Stimulated activated CD8-positive, alpha-beta memory T cell treated with anti-CD3 and anti-CD28 coated beads, Interleukin-15, amount 100 ng/mL, for 24 hours (primary cell): ENCODE measurements around the gene ESRRA.

Experiments
- DNase-seq: peaks from one replicate; pipeline ENCODE4 v3.0.0-alpha.2; 2020; ENCODE audit warnings: low read depth

ESRRA gene

DNA sequence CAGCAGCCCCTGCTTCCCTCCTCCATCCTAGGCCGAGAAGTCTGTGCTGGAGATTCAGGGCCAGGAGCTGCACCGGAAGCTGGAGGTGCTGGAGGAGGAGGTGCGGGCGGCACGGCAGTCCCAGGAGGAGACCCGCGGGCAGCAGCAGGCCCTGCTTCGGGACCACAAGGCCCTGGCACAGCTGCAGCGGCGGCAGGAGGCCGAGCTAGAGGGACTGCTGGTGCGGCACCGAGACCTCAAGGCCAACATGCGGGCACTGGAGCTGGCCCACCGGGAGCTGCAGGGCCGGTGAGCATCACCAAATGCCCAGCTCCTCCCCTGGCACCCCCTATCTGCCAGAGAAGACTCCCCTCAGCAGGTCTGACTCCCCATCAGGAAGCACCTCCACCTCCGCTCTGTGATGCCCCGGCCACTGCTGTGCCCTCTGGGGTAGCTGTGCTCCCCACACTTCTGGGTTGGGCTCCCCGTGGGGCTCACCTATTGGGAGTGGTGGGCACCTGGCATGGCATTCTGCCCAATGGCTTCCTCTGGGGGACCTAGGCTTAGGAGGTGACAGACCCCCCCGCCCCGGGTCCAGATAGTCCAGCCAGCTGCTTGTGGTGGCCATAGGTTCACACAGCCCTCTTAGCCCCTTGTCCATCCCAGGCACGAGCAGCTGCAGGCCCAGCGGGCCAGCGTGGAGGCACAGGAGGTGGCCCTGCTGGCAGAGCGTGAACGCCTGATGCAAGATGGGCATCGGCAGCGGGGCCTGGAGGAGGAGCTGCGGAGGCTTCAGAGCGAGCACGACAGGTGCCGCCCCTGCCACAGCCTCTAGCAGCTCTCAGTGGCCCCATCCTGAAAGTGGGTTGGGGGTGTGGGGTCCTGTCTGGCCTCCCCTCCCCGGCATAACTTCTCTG, 47.0 kb downstream of the ESRRA start:
- DNase-seq = no peak

DNA sequence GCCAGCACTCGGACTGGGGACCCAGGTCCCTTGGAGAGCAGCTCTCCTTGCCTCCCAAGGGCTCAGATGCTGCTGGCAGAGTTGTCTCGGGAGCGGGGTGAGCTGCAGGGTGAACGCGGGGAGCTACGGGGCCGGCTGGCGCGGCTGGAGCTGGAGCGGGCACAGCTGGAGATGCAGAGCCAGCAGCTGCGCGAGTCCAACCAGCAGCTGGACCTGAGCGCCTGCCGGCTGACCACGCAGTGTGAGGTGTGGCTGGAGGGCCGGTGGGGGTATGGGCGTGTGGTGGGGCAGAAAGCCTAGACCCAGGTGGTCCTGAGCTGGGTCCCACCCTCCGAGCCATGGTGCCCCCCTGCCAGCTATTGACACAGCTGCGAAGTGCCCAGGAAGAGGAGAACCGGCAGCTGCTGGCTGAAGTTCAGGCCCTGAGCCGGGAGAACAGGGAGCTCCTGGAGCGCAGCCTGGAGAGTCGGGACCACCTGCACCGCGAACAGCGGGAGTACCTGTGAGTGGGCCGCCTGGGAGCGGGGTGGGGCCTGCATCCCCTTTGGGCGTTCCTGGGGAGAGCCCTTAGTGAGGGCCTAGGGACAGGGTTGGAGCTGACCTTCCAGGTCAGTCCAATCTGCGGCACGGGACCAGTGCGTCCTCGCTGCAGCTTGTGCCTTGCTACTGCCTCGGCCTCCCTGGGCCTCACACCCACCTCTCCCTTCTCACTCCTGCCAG, 47.8 kb downstream of the ESRRA start:
- DNase-seq = no peak

DNA sequence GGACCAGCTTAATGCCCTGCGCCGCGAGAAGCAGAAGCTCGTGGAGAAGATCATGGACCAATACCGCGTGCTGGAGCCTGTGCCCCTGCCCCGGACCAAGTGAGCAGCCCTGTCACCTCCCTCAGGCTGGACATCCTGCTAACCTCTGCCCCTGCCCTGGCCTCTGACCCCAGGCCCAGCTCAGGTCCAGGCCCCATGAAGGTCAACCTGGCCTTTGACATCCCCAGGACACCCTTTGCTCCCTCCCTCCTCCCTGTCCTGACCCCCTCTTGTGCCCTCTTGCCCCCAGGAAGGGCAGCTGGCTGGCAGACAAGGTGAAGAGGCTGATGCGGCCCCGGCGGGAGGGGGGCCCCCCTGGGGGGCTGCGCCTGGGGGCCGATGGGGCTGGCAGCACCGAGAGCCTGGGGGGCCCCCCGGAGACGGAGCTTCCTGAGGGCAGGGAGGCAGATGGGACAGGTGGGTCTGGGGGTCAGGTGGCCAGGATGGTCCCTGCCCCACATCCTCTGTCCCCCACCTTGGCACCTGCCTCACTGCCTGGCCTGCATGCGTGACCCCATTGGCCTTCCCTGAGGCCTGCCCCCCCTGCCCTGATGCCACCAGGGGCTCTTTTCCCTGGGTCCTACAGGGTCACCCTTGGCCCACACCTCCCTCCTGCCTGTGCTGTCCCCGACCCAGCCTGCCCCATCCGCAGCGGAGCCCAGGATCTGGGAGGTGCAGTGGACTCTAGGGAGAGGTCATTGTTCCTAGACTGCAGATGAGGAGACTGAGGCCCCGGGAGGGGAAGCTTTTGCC, 48.6 kb downstream of the ESRRA start:
- no peak for DNase-seq

DNA sequence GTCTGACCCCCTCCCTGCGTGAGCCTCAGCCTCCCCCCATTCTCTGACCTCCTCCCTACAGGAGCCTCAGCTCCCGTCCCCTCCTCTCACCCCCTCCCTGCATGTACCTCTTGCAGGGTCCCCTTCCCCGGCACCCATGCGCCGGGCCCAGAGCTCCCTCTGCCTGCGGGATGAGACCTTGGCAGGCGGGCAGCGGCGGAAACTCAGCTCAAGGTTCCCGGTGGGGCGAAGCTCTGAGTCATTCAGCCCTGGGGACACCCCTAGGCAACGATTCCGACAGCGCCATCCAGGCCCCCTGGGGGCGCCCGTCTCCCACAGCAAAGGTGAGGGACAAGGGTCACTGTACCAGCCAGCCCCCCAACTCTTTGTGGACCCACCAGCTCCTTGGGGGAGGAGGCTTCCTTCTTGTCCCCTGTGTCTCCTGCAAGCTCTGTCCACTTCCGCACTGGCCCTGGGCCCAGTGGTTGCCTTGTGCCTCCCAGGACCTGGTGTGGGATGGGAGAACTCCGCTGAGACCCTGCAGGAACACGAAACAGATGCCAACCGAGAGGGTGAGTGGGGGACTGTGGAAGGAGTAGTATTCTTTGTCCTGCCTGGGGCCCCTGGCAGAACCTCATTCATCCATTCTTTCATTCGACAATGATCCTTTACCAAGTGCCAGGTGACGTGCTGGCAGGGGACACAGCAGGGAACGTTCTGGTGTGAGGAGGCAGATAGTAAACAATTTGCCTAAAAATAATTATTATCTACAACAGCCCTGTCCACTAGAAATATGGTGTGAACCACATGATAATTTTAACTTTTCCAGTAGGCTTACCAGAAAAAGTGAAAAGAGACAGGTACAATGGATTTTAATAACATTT, 50.0 kb downstream of the ESRRA start:
- DNase-seq = no peak

DNA sequence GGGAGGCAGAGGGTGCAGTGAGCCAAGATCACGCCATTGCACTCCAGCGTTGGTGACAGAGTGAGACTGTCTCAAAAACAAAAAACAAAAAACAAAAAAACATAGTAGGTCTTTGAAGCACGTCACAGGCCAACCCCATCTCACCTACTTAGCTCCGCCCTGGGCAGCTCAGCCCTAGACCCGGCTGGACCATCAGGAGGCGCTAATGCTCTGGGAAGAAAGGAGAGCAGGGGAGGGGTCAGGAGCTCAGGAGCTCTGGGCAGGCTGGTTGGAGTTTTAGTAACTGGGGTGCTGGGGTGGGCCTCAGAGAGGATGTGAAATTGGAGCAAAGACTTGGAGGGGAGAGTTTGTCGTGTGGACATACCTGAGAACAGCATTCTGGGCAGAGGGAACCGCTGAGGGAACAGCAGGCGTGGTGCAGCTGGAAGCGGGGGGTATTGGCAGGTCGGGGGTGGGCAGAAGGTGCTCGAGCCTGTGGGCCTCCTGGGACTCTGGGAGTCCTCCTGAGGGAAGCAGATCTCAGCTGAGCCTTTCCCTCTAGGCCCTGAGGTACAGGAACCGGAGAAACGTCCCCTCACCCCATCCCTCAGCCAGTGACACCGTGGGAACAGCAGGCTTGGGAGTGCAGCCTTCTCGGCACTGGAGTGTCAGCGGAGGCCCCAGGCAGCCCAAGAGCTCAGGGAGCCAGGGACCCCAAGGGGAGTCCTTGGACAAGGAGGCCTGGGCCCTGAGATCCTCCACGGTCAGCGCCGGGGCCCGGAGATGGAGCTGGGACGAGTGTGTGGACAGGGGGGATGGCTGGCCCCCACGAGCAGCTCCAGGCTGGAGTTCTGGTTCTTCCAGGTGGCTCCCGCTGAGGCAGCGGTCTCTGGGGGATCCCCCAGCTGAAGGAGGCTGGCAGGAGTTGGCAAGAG, 51.4 kb downstream of the ESRRA start:
- DNase-seq = no peak

DNA sequence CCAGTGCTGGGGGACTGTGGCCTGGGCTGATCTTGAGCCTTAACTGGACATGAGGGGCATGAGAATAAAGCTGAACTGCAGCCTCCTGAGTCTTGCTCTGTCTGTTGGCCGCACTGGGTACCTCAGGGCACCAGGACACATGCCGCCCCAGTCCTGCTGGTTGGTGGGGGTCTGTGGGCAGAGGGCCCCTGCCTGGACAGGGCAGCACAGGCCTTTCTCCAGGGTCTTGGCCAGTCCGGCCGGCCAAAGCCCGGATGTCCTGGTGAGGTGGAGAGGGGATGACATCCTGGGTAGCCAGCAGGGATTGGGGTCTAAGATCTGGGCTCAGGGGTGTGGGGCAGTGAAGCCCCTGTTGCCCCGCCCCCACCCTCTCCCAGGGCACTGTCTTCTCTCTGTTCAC, 52.1 kb downstream of the ESRRA start:
- DNase-seq = no peak

DNA sequence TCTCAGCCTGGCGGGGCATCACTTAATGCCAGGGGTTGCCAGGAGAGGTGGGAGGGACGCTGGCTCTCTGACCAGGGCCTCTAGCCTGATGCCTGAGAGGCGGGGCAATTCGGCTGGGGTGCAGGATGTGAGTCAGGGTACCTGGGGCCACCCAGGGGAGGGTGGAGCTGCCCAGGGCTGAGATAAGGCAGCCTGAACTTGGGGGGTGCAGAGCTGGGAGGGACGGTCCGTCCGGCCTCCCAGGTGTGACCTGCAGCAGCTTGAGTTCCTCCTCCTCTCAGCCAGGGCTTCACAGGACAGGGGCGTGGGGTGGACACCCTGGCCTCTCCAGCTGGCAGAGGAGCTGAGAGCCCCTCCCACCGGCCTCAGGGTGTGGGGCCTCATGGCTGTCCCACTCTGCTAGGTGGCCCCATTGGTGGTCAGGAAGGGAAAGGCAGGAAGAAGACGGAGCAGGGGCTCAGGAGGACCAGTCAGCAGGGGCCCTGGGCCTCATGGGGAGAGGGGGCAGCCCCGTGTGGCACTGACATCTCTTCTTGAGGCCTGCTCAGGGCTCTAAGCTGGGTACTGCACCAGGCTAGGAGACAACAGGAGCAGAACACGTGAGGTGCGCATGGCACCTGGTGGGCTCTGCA, 52.7 kb downstream of the ESRRA start:
- DNase-seq = no peak

DNA sequence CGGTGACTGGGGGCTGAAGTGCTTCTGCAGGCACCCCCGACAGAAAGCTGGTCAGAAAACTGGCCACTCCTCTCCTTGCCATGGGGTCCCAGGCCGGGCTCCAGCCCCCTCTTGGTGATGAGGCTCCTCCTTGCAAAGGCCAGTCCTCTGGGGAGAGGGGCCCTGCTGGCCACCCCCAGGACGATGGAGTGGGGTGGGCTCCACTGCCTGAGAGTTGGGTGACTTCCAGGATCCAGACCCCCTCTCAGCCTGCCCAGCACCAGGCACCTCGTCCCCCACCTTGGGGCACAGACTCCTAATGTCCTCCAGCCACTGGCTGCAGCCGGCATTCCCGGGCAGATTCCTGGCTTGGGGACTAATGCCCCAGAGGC, 53.2 kb downstream of the ESRRA start:
- DNase-seq = no peak

DNA sequence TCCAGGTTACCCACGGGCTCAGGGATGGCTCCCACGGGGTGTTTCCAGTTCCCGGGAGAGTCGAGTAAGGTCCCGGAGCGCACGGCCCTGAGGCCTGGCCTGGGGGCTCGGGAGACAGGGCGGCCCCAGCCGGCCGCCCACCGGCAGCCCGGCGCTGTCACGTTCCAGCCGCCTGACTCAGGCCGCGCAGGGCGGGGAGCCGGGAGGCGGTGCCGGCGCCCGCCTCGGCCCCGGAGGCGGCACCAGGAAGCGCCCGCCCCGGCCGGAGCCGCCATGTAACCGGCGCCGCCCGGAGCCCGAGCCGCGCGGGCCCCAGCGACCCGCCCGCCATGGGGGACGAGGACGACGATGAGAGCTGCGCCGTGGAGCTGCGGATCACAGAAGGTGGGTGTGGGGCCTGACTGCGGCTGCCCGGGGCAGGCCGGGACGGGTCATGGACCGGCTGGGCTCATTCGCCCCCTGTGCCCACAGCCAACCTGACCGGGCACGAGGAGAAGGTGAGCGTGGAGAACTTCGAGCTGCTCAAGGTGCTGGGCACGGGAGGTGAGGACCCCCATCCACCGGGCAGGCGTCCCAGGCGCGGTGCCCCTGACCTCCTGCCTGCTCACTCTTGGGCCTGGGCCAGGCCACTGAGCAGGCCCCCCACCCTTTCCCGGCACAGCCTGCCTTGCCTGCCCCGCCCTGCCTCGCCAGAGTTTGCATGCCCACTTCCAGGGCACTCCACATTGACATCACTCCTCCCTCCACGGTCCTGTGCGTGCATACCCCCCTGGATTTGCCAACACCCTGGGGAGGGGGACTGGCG, 53.8 kb downstream of the ESRRA start, which contains the start of gene RPS6KA4:
TSS of gene RPS6KA4 (plus strand) at position 256 of the 805 bp plus-strand sequence. CDS start at position 330, 74 bp downstream.
- no peak for DNase-seq

DNA sequence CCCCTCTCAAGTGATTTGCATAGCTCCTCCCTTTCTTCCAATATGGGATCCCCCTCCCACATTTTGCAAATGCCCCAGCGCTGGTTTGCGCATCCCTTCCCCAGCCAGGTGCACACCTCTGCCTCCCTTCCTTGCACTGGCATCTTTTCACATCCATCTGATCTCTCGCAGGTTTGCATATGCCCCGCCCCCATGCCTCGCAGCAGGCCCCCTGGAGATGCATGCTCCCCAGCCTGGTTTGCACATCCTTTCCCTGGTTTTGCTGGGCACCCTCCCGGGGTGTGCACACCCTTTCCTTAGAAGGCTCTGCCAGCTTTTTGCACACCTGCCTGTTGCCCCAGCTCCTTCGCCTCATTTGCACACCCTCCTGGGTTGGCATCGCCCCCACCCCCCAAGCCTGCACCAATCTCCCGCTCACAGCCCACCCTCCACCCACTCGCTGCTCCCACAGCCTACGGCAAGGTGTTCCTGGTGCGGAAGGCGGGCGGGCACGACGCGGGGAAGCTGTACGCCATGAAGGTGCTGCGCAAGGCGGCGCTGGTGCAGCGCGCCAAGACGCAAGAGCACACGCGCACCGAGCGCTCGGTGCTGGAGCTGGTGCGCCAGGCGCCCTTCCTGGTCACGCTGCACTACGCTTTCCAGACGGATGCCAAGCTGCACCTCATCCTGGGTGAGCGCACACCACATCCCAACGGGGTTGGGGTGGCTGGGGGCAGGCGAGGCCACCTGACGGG, 54.6 kb downstream of the ESRRA start:
- DNase-seq = no peak

DNA sequence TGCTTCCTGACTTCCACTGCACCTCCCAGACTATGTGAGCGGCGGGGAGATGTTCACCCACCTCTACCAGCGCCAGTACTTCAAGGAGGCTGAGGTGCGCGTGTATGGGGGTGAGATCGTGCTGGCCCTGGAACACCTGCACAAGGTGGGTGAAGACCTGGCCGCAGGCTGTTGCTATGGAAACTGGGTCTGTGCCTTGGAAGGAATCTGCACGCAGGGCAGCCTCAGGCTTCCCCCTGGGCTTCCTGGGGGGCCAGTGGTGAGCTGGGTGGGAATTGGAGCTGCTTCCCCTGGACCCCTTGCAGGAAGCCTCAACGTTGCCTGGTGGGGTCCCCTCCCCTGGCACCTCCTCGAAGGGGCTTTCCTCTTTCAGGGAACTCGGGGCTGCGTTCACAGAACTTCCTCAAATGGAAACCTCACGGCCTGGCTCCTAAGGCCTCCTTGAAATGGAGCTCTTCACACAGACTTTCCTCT, 55.2 kb downstream of the ESRRA start:
- no peak for DNase-seq

DNA sequence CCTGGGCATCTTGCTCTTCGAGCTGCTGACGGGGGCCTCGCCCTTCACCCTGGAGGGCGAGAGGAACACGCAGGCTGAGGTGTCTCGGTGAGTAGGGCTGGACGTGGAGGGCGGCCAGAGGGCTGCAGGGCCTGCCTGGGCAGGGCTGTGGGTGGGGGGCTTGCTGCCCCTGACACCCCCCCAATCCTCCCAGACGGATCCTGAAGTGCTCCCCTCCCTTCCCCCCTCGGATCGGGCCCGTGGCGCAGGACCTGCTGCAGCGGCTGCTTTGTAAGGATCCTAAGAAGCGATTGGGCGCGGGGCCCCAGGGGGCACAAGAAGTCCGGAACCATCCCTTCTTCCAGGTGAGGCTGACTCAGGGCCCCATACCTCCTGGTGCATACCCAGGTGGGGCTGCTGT, 56.3 kb downstream of the ESRRA start:
- DNase-seq = no peak

DNA sequence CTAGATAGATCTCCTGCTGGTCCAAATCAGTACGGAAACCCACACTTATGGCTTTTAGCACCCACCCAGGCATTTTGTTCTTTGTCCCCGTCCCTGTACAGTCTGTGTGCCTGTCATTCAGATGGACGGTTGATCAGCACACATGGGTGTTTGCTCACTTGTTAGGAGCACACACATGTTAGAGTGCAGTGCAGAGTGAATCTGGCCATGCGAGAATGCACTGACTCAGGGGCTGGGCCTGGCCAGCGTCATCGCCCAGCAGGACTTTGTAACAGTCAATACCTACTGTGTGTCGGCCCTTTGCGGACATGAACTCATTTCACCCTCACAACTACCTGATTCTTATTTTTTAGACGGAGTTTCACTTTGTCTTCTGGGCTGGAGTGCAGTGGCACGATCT, 57.0 kb downstream of the ESRRA start:
- no peak for DNase-seq

DNA sequence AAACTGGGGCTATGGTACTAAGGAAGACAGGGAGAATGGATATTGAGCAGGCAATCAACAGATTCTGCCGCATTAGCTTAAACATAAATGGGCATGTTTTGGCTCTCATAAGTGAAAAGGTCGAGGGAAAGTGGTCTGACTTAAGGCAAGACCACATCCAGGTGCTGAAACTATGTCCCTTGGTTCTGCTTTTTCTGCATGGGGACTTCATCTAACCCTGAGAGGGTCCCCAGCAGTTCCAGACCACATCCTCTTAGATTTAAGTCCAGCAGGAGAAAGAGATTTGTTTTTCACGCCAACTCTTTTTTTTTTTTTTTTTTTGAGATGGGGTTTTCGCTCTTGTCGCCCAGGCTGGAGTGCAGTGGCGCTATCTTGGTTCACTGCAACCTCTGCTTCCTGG, 59.1 kb downstream of the ESRRA start:
- DNase-seq = no peak

DNA sequence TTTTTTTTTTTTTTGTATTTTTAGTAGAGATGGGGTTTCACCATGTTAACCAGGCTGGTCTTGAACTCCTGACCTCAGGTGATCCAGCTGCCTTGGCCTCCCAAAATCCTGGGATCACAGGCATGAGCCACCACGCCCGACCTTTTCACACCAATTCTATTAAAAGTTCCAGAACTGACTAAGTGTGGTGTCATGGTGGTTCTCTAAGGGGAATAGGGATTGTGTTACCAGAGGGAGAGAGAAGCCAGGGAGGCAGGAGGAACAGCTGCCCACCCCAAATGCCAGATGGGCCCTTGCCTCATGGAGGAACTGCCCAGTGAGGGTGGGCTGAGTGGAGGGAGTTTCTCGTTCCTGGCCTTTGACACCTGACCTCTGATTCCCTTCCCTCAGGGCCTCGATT, 59.6 kb downstream of the ESRRA start:
- DNase-seq = no peak
